GM19455 (cell line): ENCODE data around the gene ICOS.

ENCODE experiments used
- ATAC-seq: cut with Tn5 transposase; IDR thresholded peaks from one replicate; pipeline ENCODE4 v1.9.1; 2021; ENCODE audit not compliant: unreplicated experiment

ICOS gene

GRCh38 chr2:203936535-203936934 lies at the start of gene ICOS:
Gene ICOS (plus strand): TSS chr2:203936763. CDS start chr2:203936815, 52 bp downstream.
- ATAC-seq: no peak

GRCh38 chr2:203887677-203888076 lies 48.9 kb upstream of the ICOS start:
- ATAC-seq: no peak

- no peak for ATAC-seq
Measured at GRCh38 chr2:203889542-203889941, 47.0 kb upstream of the ICOS start.

GRCh38 chr2:203889944-203890343 lies 46.6 kb upstream of the ICOS start:
- no peak for ATAC-seq

GRCh38 chr2:203890733-203891132 lies 45.8 kb upstream of the ICOS start:
- no peak for ATAC-seq

- no peak for ATAC-seq
Measured at GRCh38 chr2:203891474-203891873, 45.1 kb upstream of the ICOS start.

- no peak for ATAC-seq
Measured at GRCh38 chr2:203892207-203892606, 44.4 kb upstream of the ICOS start.

- no peak for ATAC-seq
Measured at GRCh38 chr2:203893401-203893800, 43.2 kb upstream of the ICOS start.

- ATAC-seq: no peak
Measured at GRCh38 chr2:203893840-203894239, 42.7 kb upstream of the ICOS start.

GRCh38 chr2:203894262-203894661 lies 42.3 kb upstream of the ICOS start:
- no peak for ATAC-seq

- ATAC-seq: no peak
Measured at GRCh38 chr2:203897544-203897943, 39.0 kb upstream of the ICOS start.

- ATAC-seq: no peak
Measured at GRCh38 chr2:203898657-203899056, 37.9 kb upstream of the ICOS start.

- no peak for ATAC-seq
Measured at GRCh38 chr2:203900253-203900652, 36.3 kb upstream of the ICOS start.

GRCh38 chr2:203904022-203904421 lies 32.5 kb upstream of the ICOS start:
- ATAC-seq: no peak

GRCh38 chr2:203905656-203906055 lies 30.9 kb upstream of the ICOS start:
- ATAC-seq: no peak

- ATAC-seq: no peak
Measured at GRCh38 chr2:203908066-203908796, 28.3 kb upstream of the ICOS start.

GRCh38 chr2:203908797-203909185 lies 27.8 kb upstream of the ICOS start:
- no peak for ATAC-seq

GRCh38 chr2:203909261-203909967 lies 27.1 kb upstream of the ICOS start:
- no peak for ATAC-seq

GRCh38 chr2:203909974-203910373 lies 26.6 kb upstream of the ICOS start:
- no peak for ATAC-seq

- ATAC-seq: no peak
Measured at GRCh38 chr2:203913947-203914346, 22.6 kb upstream of the ICOS start.

GRCh38 chr2:203914546-203915182 lies 21.9 kb upstream of the ICOS start:
- no peak for ATAC-seq

GRCh38 chr2:203915256-203915655 lies 21.3 kb upstream of the ICOS start:
- ATAC-seq: no peak
